ENCODE data around the gene BSG.

GRCh38 chr19:538641-539428 is 33.6 kb upstream of the BSG start:
- no peak for TF ChIP-seq CTCF (IDR thresholded peaks at IDR 0.05 in 2 of 3, conservative IDR thresholded peaks at IDR 0.05 in 1 of 3; ENCODE audit: insufficient read depth in 2 of 3, low read depth in 1 of 3, low read length in 3 of 3)
- TF ChIP-seq ZNF175 (CRISPR knock-in tag; IDR thresholded peaks at IDR 0.05; ENCODE audit: low read depth): no peak
- no peak for TF ChIP-seq ZBTB1 (CRISPR knock-in tag; IDR thresholded peaks at IDR 0.05; ENCODE audit: borderline replicate concordance, low read depth)
- no peak for TF ChIP-seq POLR2A (conservative IDR thresholded peaks at IDR 0.05)
- TF ChIP-seq, protein P1, sequence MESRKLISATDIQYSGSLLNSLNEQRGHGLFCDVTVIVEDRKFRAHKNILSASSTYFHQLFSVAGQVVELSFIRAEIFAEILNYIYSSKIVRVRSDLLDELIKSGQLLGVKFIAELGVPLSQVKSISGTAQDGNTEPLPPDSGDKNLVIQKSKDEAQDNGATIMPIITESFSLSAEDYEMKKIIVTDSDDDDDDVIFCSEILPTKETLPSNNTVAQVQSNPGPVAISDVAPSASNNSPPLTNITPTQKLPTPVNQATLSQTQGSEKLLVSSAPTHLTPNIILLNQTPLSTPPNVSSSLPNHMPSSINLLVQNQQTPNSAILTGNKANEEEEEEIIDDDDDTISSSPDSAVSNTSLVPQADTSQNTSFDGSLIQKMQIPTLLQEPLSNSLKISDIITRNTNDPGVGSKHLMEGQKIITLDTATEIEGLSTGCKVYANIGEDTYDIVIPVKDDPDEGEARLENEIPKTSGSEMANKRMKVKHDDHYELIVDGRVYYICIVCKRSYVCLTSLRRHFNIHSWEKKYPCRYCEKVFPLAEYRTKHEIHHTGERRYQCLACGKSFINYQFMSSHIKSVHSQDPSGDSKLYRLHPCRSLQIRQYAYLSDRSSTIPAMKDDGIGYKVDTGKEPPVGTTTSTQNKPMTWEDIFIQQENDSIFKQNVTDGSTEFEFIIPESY (CRISPR knock-in tag; IDR thresholded peaks at IDR 0.05): no peak
- TF ChIP-seq NFE2 (IDR thresholded peaks at IDR 0.05; ENCODE audit: low read depth): no peak
- no peak for TF ChIP-seq EZH2 (IDR thresholded peaks at IDR 0.05; ENCODE audit: borderline replicate concordance, low read depth, low read length)
- no peak for TF ChIP-seq LARP7 (IDR thresholded peaks at IDR 0.05)
- no peak for TF ChIP-seq MCM2 (IDR thresholded peaks at IDR 0.05; ENCODE audit: low read depth)
- TF ChIP-seq ZNF23 (CRISPR knock-in tag; IDR thresholded peaks at IDR 0.05): no peak
- no peak for TF ChIP-seq ZNF239 (CRISPR knock-in tag; IDR thresholded peaks at IDR 0.05)
- TF ChIP-seq, protein P2, sequence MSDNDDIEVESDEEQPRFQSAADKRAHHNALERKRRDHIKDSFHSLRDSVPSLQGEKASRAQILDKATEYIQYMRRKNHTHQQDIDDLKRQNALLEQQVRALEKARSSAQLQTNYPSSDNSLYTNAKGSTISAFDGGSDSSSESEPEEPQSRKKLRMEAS (CRISPR knock-in tag; IDR thresholded peaks at IDR 0.05): no peak
- no peak for TF ChIP-seq ZNF780A (CRISPR knock-in tag; IDR thresholded peaks at IDR 0.05)
